Inflammatory macrophage (primary cell): Measurements from ENCODE around the gene PCCA.
"Not testable (repeated sequence)": the region's sequence is repeated elsewhere in the genome, so short reads cannot be mapped to it uniquely, and the experiment has no call there.

Source experiments
- DNase-seq, 2 donors: peaks; one replicate each; pipeline ENCODE4 v3.0.0-alpha.2; 2020 to 2022

PCCA gene

GRCh38 chr13:100549316-100549715 is 460.4 kb downstream of the PCCA start:
- DNase-seq = no peak

DNA sequence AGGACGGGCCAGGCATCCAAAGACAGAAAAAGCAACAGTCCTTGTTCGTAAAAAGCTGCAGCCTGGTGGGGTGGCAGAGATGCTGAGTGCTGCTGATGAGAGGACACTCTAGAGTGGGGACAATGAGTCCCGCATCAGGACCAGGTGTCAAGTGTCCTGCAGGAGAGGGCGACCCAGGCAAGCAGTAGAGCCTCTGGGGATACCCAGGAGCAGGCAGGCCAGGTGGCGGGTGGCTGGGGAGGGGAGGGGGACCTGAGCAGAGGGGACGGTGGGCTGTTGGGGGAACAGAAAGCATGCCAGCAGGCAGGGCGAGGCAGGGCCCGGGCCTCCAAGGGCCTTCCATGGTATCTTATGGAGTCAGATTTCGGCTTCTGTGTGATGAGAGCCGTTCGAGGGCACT is 463.9 kb downstream of the PCCA start:
- DNase-seq = no peak

- DNase-seq = no peak
These were observed 471.0 kb downstream of the PCCA start for GRCh38 chr13:100559886-100560285.

- no peak for DNase-seq
These were observed 471.7 kb downstream of the PCCA start for GRCh38 chr13:100560498-100561157.

GRCh38 chr13:100561158-100561499 is 472.2 kb downstream of the PCCA start:
- DNase-seq = no peak

DNA sequence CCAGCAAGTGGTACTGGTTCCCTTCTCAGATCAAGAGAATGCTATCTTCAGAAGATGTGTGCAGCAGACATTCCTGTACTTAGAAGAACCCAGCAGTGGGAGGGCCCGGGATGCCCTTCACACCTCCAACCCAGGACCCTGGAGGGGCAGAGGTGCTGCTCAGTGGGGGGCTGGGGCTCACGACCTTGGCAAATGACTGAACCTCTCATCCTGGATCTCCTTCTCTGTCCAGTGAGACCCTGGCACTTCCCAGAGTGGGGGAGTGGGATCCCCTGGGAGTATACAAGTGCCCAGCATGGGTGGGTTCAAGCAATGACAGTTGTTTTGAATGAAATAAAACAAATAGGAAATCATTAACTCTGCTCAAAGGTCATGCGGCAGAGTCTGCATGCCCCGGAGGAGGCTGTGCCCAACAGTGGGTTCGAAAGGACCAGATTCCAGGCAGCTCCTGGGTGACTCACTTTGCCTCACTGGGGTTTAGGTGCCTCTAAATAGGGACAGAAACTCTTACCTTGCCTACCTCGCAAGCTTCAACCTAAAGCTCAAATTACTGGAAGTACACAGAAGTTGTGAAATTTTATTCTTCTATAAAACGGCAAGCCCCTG is 472.8 kb downstream of the PCCA start:
- DNase-seq = no peak

DNA sequence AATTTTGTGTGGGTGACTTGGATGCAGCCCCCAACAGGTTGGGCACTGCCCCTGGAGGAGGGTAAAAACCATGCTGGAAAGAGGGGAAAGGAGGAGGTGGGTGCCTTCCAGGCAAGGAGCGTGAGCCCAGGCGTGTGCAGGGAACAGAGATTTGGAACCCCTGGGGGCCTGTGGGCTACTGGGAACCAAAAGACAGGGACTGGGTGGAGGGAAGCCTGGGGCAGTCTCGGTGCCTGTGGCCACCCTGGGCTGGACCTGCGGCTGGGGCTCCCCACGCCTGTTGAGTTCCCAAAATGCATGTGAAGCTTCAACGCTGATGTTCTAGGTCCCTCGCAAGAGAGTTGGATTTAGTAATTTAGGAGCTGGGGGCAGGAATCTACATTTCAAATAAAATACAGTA is 474.9 kb downstream of the PCCA start:
- DNase-seq = no peak

DNA sequence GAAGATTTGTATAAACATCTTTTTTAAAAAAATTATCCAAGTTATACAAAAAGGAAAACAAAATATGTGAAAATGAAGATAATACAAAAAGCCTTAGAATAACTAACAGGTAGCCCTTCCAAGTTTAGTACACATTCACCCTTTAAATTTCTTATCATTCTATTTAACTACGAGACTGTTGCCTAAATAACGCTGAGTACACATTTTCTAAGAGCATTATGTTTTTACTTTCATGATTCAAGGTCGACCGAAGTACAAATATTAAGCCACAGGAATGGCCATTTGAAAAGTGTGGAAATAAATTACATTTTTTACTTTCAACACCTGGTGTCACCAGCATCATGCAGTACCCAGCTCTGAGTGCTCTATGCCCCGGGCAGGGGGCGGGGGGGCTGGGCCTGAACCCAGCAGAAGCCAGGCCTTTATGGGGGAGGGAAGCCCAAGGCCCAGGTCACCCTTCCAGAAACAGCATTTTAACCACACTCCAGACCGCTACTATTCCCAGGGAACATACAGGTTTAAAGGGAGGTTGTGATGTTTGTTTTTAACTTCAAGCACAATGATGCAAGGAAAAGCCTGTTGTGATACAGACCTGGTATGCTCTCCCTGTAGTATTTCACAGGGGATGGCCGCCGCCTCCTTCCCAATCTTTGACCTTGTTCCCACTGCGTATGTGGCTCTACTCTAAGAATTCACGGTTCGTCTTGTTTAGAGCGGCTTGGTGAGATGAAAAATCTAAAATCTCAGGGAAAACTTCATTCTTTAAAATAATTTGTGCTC is 475.7 kb downstream of the PCCA start:
- DNase-seq = no peak

- DNase-seq = no peak
These were observed 476.4 kb downstream of the PCCA start for GRCh38 chr13:100565286-100565685.

DNA sequence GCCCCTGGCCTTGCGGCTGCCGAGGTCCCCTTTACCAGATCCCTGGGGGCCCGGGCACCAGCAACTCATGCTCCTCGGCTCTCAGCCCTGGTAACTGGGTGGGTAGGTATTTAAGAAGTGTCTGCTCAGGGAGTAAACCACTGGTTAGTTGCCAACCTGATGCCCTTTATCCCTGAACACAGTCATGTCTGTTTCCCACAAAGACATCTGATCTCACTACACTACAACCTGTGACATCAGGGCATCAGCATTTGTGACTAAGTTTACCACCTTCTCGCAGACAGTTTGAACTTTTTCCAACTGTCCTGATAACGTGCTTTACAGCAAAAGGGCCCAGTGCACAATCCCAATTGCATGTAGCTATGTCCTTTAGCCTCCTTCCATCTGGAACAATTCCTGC is 477.6 kb downstream of the PCCA start:
- DNase-seq = no peak

DNA sequence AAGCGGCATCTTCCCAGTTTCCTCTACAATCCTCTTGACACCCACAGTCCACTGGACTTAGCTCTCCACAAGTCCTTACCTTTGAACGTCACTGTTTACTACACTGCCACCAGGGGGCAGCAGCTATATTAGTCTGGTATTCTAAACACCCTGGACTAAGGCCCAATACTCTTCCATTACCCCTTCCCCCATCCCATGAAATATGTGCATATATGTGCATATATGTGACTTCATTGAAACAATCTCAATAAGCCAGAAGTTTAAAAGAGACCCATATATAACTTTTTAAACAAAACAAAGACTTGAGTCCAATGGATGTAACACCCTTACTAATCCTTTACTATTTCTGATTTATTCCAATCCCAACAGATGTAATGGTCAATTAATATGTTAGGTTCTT is 484.2 kb downstream of the PCCA start:
- DNase-seq = peak; percentile 73 to 76

DNA sequence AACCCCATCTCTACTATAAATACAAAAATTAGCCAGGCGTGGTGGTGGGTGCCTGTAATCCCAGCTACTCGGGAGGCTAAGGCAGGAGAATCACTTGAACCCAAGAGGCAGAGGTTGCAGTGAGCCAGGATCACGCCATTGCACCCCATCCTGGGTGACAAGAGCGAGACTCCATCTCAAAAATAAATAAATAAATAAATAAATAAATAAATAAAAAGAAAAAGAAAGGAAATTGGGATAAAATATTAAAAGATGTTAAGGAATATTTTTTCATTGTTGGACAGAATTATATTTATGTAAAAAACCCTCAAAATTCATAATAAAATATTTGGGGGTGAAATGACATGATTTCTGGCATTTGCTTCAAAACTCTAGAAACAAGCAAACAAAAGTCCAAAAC is 488.3 kb downstream of the PCCA start:
- not testable (repeated sequence) for DNase-seq
